ENCODE results near the gene FKBP2. TPM values are rescaled to one million over a fixed set of nuclear protein-coding genes. Genes with fewer than 3 reads are reported as not detected.
A peak's percentile ranks its signal among the peaks of the same experiment; 100 is the strongest.

FKBP2 gene
- total RNA-seq, 1 experiment from 2014 or later = 70.2 TPM

- H3K4me3 ChIP-seq (ENCODE audit: low read depth, low read length) = peak within 1 kb of the TSS; percentile 74
- Mint-ChIP-seq H3K4me3 (ENCODE audit: unreplicated experiment) (peak within 1 kb of the TSS; percentile 82), H3K9me3 (ENCODE audit: unreplicated experiment) (no peaks in the 10 kb centered on the region), H3K36me3 (ENCODE audit: insufficient read depth, unreplicated experiment) (peaks cover 17% of the 10 kb centered on the region), H3K4me1 (ENCODE audit: low read depth, unreplicated experiment) (peaks cover 14% of the 10 kb centered on the region), H3K27me3 (ENCODE audit: insufficient read depth, unreplicated experiment) (no peaks in the 10 kb centered on the region), H3K27ac (ENCODE audit: unreplicated experiment) (peak within 1 kb of the TSS; percentile 91)
- H3K9me3 ChIP-seq = no peaks in the 10 kb centered on the region
- peak; percentile 83 to 90 for DNase-seq
- ChIA-PET POLR2A (interaction anchor here (0.7 to 2.1 kb wide), 6 partner anchors 14 to 70 kb away, joined by 3 to 10 read pairs (median 4); partner anchors contain the start of genes PRDX5 and TRMT112), CTCF (interaction anchor here (0.7 to 2.8 kb wide), 6 partner anchors 15 to 409 kb away, joined by 4 to 15 read pairs (median 7); no protein-coding TSS in a partner anchor)
- peaks cover 5% of the 10 kb centered on the region for H3K4me1 ChIP-seq
- no peaks in the 10 kb centered on the region for H3K27me3 ChIP-seq (replicated peaks; ENCODE audit: control insufficient read depth, insufficient read depth, low read length)
- TSS peak; percentile 92 for BruUV-seq (replicated peaks)
- intact Hi-C loops (cut with micrococcal nuclease; ENCODE audit: unreplicated experiment) = loop anchor here (1.0 to 2.0 kb wide), 2 partner anchors 15 to 20 kb away; partner anchors contain the start of gene ESRRA
- no peak for TF ChIP-seq CTCF (IDR thresholded peaks at IDR 0.05; ENCODE audit: insufficient read depth in 1 of 2, low read depth in 1 of 2, low read length in 1 of 2, severe bottlenecking in 1 of 2, unreplicated experiment in 1 of 2)
- no peaks in the 10 kb centered on the region; the same call in 1 of the 2 replicates for H3K36me3 ChIP-seq (ENCODE audit: control insufficient read depth, insufficient read depth, low read length)
These were observed 44.3 kb downstream of the FKBP2 start, which contains the start of gene GPR137 for GRCh38 chr11:64284962-64285884. TSS of gene GPR137 (plus strand) at chr11:64285848. CDS start at chr11:64286525, 677 bp downstream.

GRCh38 chr11:64285885-64286800 is 45.2 kb downstream of the FKBP2 start:
- intact Hi-C loops (cut with micrococcal nuclease; ENCODE audit: unreplicated experiment) = loop anchor here (2.0 kb wide), 1 partner anchor 19 kb away; the partner anchor contains the start of gene ESRRA
- Mint-ChIP-seq H3K27me3 (ENCODE audit: insufficient read depth, unreplicated experiment) (peaks cover 5% of the 10 kb centered on the region), H3K36me3 (ENCODE audit: insufficient read depth, unreplicated experiment) (peaks cover 17% of the 10 kb centered on the region), H3K4me1 (ENCODE audit: low read depth, unreplicated experiment) (peaks cover 13% of the 10 kb centered on the region), H3K9me3 (ENCODE audit: unreplicated experiment) (no peaks in the 10 kb centered on the region), H3K4me3 (ENCODE audit: unreplicated experiment) (peak overlapping the region; percentile 82), H3K27ac (ENCODE audit: unreplicated experiment) (peak overlapping the region; percentile 54)
- POLR2A ChIA-PET = interaction anchor here (0.7 to 2.1 kb wide), 2 partner anchors 32 to 42 kb away, joined by 3 to 8 read pairs; partner anchors contain the start of genes PRDX5 and TRMT112
- Histone ChIP-seq H3K4me3 (ENCODE audit: low read depth, low read length) (peak overlapping the region; percentile 74), H3K27me3 (replicated peaks; ENCODE audit: control insufficient read depth, insufficient read depth, low read length) (no peaks in the 10 kb centered on the region), H3K9me3 (no peaks in the 10 kb centered on the region), H3K36me3 (ENCODE audit: control insufficient read depth, insufficient read depth, low read length) (no peaks in the 10 kb centered on the region; the same call in 1 of the 2 replicates), H3K4me1 (peaks cover 5% of the 10 kb centered on the region)
- CTCF ChIA-PET = interaction anchor here (0.7 to 2.8 kb wide), 5 partner anchors 16 to 896 kb away, joined by 4 to 15 read pairs (median 8); no protein-coding TSS in a partner anchor
- DNase-seq = peak; percentile 41 to 49
- no TSS peak for BruUV-seq (replicated peaks)
- TF ChIP-seq CTCF (IDR thresholded peaks at IDR 0.05; ENCODE audit: insufficient read depth in 1 of 2, low read depth in 1 of 2, low read length in 1 of 2, severe bottlenecking in 1 of 2, unreplicated experiment in 1 of 2) = peak in 1 of 2 experiments; percentile 15
